ENCODE results near the gene MAJIN. TPM values are rescaled to one million over a fixed set of nuclear protein-coding genes. Genes with fewer than 3 reads are reported as not detected.

MAJIN gene
- total and polyA plus RNA-seq, 2 experiments from 2014 or later: not detected

DNA sequence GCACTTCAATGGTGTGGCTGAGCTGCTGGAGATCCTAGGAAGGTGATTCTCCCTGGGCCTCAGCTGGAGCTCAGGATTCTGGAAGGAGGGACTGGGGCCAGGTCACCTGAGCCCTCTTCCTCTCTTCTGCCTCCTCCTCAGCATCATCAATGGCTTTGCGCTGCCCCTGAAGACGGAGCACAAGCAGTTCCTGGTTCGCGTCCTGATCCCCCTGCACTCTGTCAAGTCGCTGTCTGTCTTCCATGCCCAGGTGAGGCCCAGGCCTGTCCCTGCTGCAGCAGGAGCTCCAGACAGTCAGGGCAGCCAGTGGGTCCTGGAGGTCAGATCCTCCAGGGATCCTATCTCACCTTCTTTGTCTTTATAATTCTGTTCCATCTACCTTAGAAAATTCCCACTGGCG lies 41.6 kb downstream of the MAJIN start:
- Histone ChIP-seq H3F3A (replicated peaks; ENCODE audit: low read depth) (no peaks in the 10 kb centered on the region), H3K4me2 (no peak overlapping the region), H3K9me2 (ENCODE audit: insufficient read depth) (no peaks in the 10 kb centered on the region), H3K36me3 (ENCODE audit: insufficient read depth) (no peaks in the 10 kb centered on the region), H3K27me3 (ENCODE audit: insufficient read depth) (no peaks in the 10 kb centered on the region), H2AFZ (no peak overlapping the region), H3K4me1 (ENCODE audit: insufficient read depth) (no peaks in the 10 kb centered on the region), H4K20me1 (replicated peaks; ENCODE audit: insufficient read depth) (no peaks in the 10 kb centered on the region; the same call in 1 of the 2 replicates), H3K4me3 (no peak overlapping the region), H3K27ac (ENCODE audit: low read depth) (no peak overlapping the region), H3K79me2 (replicated peaks; ENCODE audit: insufficient read depth) (no peaks in the 10 kb centered on the region)
- TF ChIP-seq NANOG (IDR thresholded peaks at IDR 0.05; ENCODE audit: borderline replicate concordance): no peak
- DNase-seq (ENCODE audit: low spot score) (no peak), ATAC-seq (no peak)
- Mint-ChIP-seq H3K4me3 (no peak overlapping the region), H3K9me3 (no peaks in the 10 kb centered on the region), H3K36me3 (ENCODE audit: low read depth) (no peaks in the 10 kb centered on the region), H3K4me1 (peaks cover 19% of the 10 kb centered on the region), H3K27me3 (ENCODE audit: insufficient read depth, low read depth, poor library complexity) (peaks cover 9% of the 10 kb centered on the region), H3K27ac (no peak overlapping the region)

DNA sequence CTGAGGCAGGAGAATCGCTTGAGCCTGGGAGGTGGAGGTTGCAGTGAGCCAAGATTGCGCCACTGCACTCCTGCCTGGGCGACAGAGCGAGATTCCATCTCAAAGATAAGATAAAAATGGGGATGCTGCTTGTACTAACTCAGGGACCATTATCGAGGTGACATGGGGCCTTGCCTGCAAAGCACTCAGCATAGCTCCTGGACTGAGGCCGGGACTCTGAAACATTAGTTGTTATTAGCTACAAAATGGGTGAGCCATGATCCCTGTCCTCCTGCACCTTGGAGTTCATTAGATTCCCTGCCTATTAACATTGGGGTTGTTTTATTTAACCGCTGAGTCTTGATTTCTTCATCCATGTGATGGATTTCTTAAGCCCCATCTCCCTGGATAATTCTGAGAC lies 42.3 kb downstream of the MAJIN start:
- Histone ChIP-seq H2AFZ (no peak overlapping the region), H4K20me1 (replicated peaks; ENCODE audit: insufficient read depth) (no peaks in the 10 kb centered on the region; the same call in 1 of the 2 replicates), H3F3A (replicated peaks; ENCODE audit: low read depth) (no peaks in the 10 kb centered on the region), H3K4me1 (ENCODE audit: insufficient read depth) (no peaks in the 10 kb centered on the region; the same call in 1 of the 2 replicates), H3K36me3 (ENCODE audit: insufficient read depth) (no peaks in the 10 kb centered on the region), H3K9me2 (ENCODE audit: insufficient read depth) (no peaks in the 10 kb centered on the region), H3K79me2 (replicated peaks; ENCODE audit: insufficient read depth) (no peaks in the 10 kb centered on the region), H3K4me2 (no peak overlapping the region), H3K4me3 (no peak overlapping the region), H3K27ac (ENCODE audit: low read depth) (no peak overlapping the region), H3K27me3 (ENCODE audit: insufficient read depth) (no peaks in the 10 kb centered on the region)
- Mint-ChIP-seq H3K4me3 (no peak overlapping the region), H3K27ac (no peak overlapping the region), H3K27me3 (ENCODE audit: insufficient read depth, low read depth, poor library complexity) (peaks cover 11% of the 10 kb centered on the region), H3K4me1 (peaks cover 16% of the 10 kb centered on the region), H3K9me3 (no peaks in the 10 kb centered on the region; the same call in 2 of the 3 replicates), H3K36me3 (ENCODE audit: low read depth) (no peaks in the 10 kb centered on the region)
- no peak for ATAC-seq
- DNase-seq (ENCODE audit: low spot score): no peak
- TF ChIP-seq, protein P1, sequence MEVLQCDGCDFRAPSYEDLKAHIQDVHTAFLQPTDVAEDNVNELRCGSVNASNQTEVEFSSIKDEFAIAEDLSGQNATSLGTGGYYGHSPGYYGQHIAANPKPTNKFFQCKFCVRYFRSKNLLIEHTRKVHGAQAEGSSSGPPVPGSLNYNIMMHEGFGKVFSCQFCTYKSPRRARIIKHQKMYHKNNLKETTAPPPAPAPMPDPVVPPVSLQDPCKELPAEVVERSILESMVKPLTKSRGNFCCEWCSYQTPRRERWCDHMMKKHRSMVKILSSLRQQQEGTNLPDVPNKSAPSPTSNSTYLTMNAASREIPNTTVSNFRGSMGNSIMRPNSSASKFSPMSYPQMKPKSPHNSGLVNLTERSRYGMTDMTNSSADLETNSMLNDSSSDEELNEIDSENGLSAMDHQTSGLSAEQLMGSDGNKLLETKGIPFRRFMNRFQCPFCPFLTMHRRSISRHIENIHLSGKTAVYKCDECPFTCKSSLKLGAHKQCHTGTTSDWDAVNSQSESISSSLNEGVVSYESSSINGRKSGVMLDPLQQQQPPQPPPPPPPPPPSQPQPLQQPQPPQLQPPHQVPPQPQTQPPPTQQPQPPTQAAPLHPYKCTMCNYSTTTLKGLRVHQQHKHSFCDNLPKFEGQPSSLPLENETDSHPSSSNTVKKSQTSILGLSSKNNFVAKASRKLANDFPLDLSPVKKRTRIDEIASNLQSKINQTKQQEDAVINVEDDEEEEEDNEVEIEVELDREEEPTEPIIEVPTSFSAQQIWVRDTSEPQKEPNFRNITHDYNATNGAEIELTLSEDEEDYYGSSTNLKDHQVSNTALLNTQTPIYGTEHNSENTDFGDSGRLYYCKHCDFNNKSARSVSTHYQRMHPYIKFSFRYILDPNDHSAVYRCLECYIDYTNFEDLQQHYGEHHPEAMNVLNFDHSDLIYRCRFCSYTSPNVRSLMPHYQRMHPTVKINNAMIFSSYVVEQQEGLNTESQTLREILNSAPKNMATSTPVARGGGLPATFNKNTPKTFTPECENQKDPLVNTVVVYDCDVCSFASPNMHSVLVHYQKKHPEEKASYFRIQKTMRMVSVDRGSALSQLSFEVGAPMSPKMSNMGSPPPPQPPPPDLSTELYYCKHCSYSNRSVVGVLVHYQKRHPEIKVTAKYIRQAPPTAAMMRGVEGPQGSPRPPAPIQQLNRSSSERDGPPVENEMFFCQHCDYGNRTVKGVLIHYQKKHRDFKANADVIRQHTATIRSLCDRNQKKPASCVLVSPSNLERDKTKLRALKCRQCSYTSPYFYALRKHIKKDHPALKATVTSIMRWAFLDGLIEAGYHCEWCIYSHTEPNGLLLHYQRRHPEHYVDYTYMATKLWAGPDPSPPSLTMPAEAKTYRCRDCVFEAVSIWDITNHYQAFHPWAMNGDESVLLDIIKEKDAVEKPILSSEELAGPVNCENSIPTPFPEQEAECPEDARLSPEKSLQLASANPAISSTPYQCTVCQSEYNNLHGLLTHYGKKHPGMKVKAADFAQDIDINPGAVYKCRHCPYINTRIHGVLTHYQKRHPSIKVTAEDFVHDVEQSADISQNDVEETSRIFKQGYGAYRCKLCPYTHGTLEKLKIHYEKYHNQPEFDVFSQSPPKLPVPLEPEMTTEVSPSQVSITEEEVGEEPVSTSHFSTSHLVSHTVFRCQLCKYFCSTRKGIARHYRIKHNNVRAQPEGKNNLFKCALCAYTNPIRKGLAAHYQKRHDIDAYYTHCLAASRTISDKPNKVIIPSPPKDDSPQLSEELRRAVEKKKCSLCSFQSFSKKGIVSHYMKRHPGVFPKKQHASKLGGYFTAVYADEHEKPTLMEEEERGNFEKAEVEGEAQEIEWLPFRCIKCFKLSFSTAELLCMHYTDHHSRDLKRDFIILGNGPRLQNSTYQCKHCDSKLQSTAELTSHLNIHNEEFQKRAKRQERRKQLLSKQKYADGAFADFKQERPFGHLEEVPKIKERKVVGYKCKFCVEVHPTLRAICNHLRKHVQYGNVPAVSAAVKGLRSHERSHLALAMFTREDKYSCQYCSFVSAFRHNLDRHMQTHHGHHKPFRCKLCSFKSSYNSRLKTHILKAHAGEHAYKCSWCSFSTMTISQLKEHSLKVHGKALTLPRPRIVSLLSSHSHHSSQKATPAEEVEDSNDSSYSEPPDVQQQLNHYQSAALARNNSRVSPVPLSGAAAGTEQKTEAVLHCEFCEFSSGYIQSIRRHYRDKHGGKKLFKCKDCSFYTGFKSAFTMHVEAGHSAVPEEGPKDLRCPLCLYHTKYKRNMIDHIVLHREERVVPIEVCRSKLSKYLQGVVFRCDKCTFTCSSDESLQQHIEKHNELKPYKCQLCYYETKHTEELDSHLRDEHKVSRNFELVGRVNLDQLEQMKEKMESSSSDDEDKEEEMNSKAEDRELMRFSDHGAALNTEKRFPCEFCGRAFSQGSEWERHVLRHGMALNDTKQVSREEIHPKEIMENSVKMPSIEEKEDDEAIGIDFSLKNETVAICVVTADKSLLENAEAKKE (CRISPR knock-in tag; IDR thresholded peaks at IDR 0.05): no peak
- no peak for TF ChIP-seq ZNF114 (CRISPR knock-in tag; IDR thresholded peaks at IDR 0.05)
- TF ChIP-seq EZH2phosphoT487 (IDR thresholded peaks at IDR 0.05; ENCODE audit: unreplicated experiment): no peak
- no peak for TF ChIP-seq EZH2 (IDR thresholded peaks at IDR 0.05; ENCODE audit: low read depth, unreplicated experiment)
- TF ChIP-seq ZNF331 (CRISPR knock-in tag; IDR thresholded peaks at IDR 0.05; ENCODE audit: low read depth): no peak
- no peak for TF ChIP-seq STAT1 (IDR thresholded peaks at IDR 0.05; ENCODE audit: unreplicated experiment)
- TF ChIP-seq, protein P2, sequence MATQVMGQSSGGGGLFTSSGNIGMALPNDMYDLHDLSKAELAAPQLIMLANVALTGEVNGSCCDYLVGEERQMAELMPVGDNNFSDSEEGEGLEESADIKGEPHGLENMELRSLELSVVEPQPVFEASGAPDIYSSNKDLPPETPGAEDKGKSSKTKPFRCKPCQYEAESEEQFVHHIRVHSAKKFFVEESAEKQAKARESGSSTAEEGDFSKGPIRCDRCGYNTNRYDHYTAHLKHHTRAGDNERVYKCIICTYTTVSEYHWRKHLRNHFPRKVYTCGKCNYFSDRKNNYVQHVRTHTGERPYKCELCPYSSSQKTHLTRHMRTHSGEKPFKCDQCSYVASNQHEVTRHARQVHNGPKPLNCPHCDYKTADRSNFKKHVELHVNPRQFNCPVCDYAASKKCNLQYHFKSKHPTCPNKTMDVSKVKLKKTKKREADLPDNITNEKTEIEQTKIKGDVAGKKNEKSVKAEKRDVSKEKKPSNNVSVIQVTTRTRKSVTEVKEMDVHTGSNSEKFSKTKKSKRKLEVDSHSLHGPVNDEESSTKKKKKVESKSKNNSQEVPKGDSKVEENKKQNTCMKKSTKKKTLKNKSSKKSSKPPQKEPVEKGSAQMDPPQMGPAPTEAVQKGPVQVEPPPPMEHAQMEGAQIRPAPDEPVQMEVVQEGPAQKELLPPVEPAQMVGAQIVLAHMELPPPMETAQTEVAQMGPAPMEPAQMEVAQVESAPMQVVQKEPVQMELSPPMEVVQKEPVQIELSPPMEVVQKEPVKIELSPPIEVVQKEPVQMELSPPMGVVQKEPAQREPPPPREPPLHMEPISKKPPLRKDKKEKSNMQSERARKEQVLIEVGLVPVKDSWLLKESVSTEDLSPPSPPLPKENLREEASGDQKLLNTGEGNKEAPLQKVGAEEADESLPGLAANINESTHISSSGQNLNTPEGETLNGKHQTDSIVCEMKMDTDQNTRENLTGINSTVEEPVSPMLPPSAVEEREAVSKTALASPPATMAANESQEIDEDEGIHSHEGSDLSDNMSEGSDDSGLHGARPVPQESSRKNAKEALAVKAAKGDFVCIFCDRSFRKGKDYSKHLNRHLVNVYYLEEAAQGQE (IDR thresholded peaks at IDR 0.05; ENCODE audit: unreplicated experiment): no peak
- no peak for TF ChIP-seq NANOG (IDR thresholded peaks at IDR 0.05; ENCODE audit: borderline replicate concordance)
